Fibroblast of lung (primary cell): ENCODE data around the gene UTY.

Source experiments
- CTCF ChIP-seq, 2 donors: IDR thresholded peaks in 1 of 2; conservative IDR thresholded peaks in 1 of 2; 1 replicate in 1 of 2; 2 replicates in 1 of 2; pipeline ENCODE4 v1.5.1; 2011 to 2012; ENCODE audit warnings: low read length in 2 of 2, control low read depth in 1 of 2, inconsistent platforms in 1 of 2, low read depth in 1 of 2, mild to moderate bottlenecking in 1 of 2
- EZH2 ChIP-seq: IDR thresholded peaks from 2 replicates; pipeline ENCODE4 v1.5.1; 2012; ENCODE audit warnings: low read length, control low read depth, mild to moderate bottlenecking; ENCODE audit errors: missing control alignments

GRCh38 chrY:13307959-13308358, 171.9 kb downstream of the UTY start:
- TF ChIP-seq CTCF (conservative IDR thresholded peaks at IDR 0.05 in 1 of 2, IDR thresholded peaks at IDR 0.05 in 1 of 2; ENCODE audit: low read depth in 1 of 2, low read length in 2 of 2), result no peak
- no peak for TF ChIP-seq EZH2
